Measurements from ENCODE around the gene SMIM5.
"Not testable (repeated sequence)": the region's sequence is repeated elsewhere in the genome, so short reads cannot be mapped to it uniquely, and the experiment has no call there.

Gene SMIM5

GRCh38 chr17:75630071-75630917 is 2.9 kb upstream of the SMIM5 start:
- no peaks in the 10 kb centered on the region for H3K27me3 Mint-ChIP-seq
- no peak overlapping the region for H3K4me3 Mint-ChIP-seq
- ATAC-seq: no peak
- no peak for DNase-seq
- H3K27ac Mint-ChIP-seq: peak overlapping the region; percentile 13 to 71
- peaks cover 13% of the 10 kb centered on the region for H3K4me1 Mint-ChIP-seq
- no peaks in the 10 kb centered on the region for H3K9me3 Mint-ChIP-seq

- DNase-seq (no peak), ATAC-seq (no peak)
- Mint-ChIP-seq H3K4me1 (peaks cover 13% of the 10 kb centered on the region), H3K27me3 (no peaks in the 10 kb centered on the region), H3K27ac (no peak overlapping the region), H3K9me3 (no peaks in the 10 kb centered on the region), H3K4me3 (no peak overlapping the region)
Measured at GRCh38 chr17:75631353-75631752, 1.9 kb upstream of the SMIM5 start.

GRCh38 chr17:75632428-75632827 is 806 bp upstream of the SMIM5 start:
- Mint-ChIP-seq H3K27me3 (no peaks in the 10 kb centered on the region), H3K4me3 (no peak overlapping the region), H3K4me1 (peaks cover 13% of the 10 kb centered on the region), H3K27ac (no peak overlapping the region), H3K9me3 (no peaks in the 10 kb centered on the region)
- no peak for ATAC-seq
- no peak for DNase-seq

DNA sequence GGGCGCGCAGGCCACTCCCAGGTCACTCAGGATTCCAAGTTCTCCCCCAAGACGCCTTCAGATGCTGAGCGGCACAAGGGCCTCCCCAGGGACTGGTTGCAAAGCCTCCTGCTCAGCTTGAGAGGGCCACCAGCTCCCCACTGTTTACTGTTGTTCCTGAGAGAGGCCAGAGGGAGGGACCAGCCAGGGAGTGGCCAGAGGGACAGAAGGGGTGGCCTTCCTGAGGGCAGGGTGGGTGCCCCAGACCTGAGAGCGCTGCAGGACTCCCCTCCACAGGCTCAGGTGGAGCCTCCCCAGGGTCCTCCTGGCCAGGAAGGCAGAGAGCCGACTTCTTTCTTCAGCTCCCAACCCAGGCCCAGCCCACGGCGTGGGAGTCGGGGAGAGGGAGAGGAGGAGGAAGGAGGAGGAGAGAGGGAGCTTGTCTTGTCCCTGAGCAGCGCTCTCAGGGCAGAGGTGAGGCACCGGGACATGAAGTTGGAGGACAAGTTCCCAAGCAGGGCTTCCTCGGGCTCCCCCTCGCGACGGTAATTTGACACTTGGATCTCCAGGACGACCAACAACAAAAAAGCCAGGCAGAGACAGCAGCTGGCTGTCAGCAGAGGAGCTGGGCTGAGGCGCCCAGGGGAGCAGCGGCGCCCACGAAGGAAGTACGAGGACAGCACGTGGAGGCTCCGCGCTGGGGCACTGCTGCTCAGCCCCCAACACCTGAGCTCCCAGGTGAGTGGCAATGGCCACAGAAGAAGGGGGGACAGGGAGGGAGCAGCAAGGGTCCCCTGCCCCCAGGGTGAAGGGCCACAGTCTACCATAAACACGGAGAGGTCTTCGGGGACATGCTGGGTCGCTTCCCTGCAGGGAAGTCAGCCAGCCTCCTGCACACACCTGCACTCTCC is 497 bp downstream of the SMIM5 start:
- DNase-seq: peak; percentile 33 to 39
- no peaks in the 10 kb centered on the region for H3K9me3 Mint-ChIP-seq

DNA sequence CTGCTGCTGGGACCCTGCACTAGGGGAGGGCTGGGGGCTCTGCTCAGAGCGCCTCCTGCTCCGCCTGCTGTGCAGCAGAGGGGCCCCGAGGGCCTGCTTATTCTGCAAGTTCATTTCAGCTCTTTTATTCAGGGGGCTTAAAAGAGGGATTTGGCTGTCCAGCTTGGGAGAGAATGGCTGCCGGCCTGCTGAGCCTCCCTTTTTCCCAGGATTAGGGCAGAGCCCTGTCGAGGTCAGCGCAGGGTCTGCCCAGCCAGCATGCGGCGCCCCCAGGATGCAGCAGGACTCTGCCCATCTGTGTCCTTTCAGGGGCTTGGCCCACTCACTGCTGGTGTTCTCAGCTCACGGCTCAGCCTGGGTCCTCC is 1.1 kb downstream of the SMIM5 start:
- H3K9me3 Mint-ChIP-seq: no peaks in the 10 kb centered on the region

More for the DNA sequence above, 497 bp downstream of the SMIM5 start:
- Mint-ChIP-seq H3K27me3 (no peaks in the 10 kb centered on the region), H3K4me1 (peaks cover 13% of the 10 kb centered on the region), H3K27ac (no peak overlapping the region), H3K4me3 (no peak overlapping the region)
- peak; percentile 9 for ATAC-seq

GRCh38 chr17:75634754-75635609 is 1.7 kb downstream of the SMIM5 start:
- Mint-ChIP-seq H3K4me3 (no peak overlapping the region), H3K27me3 (no peaks in the 10 kb centered on the region), H3K4me1 (peaks cover 13% of the 10 kb centered on the region), H3K9me3 (no peaks in the 10 kb centered on the region), H3K27ac (no peak overlapping the region)
- no peak for DNase-seq
- no peak for ATAC-seq

More for the DNA sequence above, 1.1 kb downstream of the SMIM5 start:
- H3K4me1 Mint-ChIP-seq: peaks cover 13% of the 10 kb centered on the region
- H3K27me3 Mint-ChIP-seq: no peaks in the 10 kb centered on the region
- no peak overlapping the region for H3K27ac Mint-ChIP-seq
- no peak for ATAC-seq
- H3K4me3 Mint-ChIP-seq: no peak overlapping the region
- no peak for DNase-seq

- ATAC-seq (no peak), DNase-seq (no peak)
- Mint-ChIP-seq H3K4me1 (peaks cover 13% of the 10 kb centered on the region), H3K27ac (peak overlapping the region in 1 of 2 donors; percentile 59), H3K4me3 (no peak overlapping the region), H3K27me3 (no peaks in the 10 kb centered on the region), H3K9me3 (no peaks in the 10 kb centered on the region)
Measured at GRCh38 chr17:75635610-75636202, 2.5 kb downstream of the SMIM5 start.

- H3K4me1 Mint-ChIP-seq: peaks cover 13% of the 10 kb centered on the region
- no peak for ATAC-seq
- DNase-seq: no peak
- H3K27ac Mint-ChIP-seq: no peak overlapping the region
- H3K9me3 Mint-ChIP-seq: no peaks in the 10 kb centered on the region
- no peak overlapping the region for H3K4me3 Mint-ChIP-seq
- H3K27me3 Mint-ChIP-seq: no peaks in the 10 kb centered on the region
Measured at GRCh38 chr17:75636381-75637142, 3.3 kb downstream of the SMIM5 start.

DNA sequence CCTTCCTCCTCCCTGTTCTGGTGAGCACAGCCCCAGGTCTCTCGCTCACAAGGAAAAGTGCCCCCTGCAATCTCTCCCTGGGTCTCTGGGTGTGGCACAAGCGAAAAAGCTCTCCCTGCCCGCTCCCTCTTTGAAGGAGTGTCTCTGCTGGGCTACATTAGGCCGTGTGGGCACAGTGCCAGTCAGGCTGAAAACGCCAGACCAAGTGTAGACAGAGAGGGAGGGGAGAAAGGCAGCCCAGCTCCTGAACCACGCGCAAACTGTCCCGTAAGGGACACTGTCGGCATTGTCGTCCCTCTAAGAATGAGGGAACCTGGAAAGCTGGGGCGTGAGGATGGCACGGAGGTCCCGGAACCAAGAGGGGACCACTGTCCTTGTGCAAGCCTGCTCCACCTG is 3.9 kb downstream of the SMIM5 start:
- DNase-seq: no peak
- Mint-ChIP-seq H3K27me3 (no peaks in the 10 kb centered on the region), H3K4me3 (no peak overlapping the region), H3K4me1 (peaks cover 13% of the 10 kb centered on the region), H3K9me3 (no peaks in the 10 kb centered on the region), H3K27ac (no peak overlapping the region)
- ATAC-seq: no peak

- no peak for DNase-seq
- Mint-ChIP-seq H3K27ac (no peak overlapping the region), H3K9me3 (no peaks in the 10 kb centered on the region), H3K4me1 (peaks cover 13% of the 10 kb centered on the region), H3K27me3 (no peaks in the 10 kb centered on the region), H3K4me3 (no peak overlapping the region)
- ATAC-seq: no peak
Measured at GRCh38 chr17:75637551-75637950, 4.3 kb downstream of the SMIM5 start.

DNA sequence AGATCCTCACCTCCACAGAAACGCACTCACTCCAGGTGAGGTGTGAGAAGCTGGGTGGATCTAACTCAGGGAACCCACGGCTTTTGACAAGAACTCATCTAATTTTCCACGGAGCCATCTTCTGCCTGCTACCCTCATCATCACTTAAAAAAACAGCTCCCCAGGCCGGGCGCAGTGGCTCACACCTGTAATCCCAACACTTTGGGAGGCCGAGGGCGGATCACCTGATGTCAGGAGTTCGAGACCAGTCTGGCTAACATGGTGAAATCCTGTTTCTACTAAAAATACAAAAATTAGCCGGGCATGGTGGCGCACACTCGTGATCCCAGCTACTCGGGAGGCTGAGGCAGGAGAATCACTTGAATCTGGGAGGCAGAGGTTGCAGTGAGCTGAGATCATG is 4.8 kb downstream of the SMIM5 start:
- H3K27ac Mint-ChIP-seq, H3K27me3 Mint-ChIP-seq, DNase-seq, H3K4me3 Mint-ChIP-seq, ATAC-seq, H3K9me3 Mint-ChIP-seq: not testable (repeated sequence)
- H3K4me1 Mint-ChIP-seq: peaks cover 12% of the 10 kb centered on the region

DNA sequence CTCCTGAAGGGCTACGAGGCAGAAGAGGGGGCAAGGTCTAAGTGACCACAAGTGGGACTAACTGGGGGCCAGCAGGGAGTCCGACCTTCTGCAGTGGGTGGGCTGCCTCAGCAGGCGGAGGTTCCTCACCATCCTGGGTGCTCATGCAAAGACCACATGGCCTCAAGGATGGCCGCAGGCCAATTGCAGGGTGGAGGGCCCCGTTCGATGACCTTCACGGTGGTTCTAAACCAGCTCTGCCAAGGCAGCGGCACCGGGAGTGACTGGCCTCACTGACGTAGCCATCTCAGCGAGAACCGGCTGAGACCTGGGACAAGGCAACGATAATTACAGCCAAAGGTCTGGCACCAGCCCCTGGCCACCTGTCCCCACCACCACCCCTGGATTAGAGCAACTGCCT is 5.7 kb downstream of the SMIM5 start:
- no peak for DNase-seq
- Mint-ChIP-seq H3K9me3 (no peaks in the 10 kb centered on the region), H3K4me1 (peaks cover 4% of the 10 kb centered on the region), H3K27me3 (no peaks in the 10 kb centered on the region), H3K27ac (no peak overlapping the region), H3K4me3 (no peak overlapping the region)
- ATAC-seq: no peak

- ATAC-seq: no peak
- Mint-ChIP-seq H3K27ac (no peak overlapping the region), H3K27me3 (no peaks in the 10 kb centered on the region), H3K4me3 (no peak overlapping the region), H3K4me1 (no peaks in the 10 kb centered on the region), H3K9me3 (no peaks in the 10 kb centered on the region)
- no peak for DNase-seq
Measured at GRCh38 chr17:75639327-75639726, 6.1 kb downstream of the SMIM5 start.

- Mint-ChIP-seq H3K4me3 (no peak overlapping the region), H3K27ac (no peak overlapping the region), H3K27me3 (no peaks in the 10 kb centered on the region), H3K9me3 (no peaks in the 10 kb centered on the region), H3K4me1 (no peaks in the 10 kb centered on the region)
- no peak for DNase-seq
- ATAC-seq: no peak
Measured at GRCh38 chr17:75639771-75640555, 6.7 kb downstream of the SMIM5 start.
